ENCODE measurements around the gene MRPS5. TPM values are rescaled to one million over a fixed set of nuclear protein-coding genes. Genes with fewer than 3 reads are reported as not detected.

The MRPS5 gene
- total RNA-seq, 4 donors from 2014 or later, result 41.9 to 55.4 (median 46.4) TPM

DNA sequence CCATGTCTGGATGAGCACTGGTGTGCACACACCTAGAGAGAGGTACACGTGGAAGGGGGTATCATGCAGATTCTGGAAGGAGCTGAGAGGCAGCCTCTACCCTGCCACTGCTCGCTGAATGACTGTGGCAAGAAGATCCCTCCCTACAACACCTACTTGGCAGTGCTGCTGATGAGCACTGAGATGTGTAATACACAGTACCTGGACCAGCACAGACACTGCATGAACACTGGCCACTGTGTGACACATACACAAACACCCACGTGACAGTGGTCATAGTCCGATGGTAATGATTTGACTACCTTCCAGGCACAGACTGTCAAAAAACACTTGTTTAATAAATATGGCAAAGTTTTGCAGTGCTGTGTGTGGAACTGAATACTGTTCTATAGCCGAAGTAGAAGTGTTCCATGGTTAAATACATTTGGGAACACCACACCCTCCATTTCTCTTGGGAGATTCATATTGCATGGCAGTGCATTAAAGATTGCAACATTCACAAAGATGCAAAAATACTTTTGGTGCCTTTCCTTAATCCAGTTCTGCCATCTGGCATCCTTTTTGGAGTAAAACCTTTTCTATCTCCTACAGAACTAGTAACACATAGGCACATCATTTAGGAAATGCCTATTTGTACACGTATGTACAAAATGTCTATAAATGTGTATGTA lies 29.6 kb downstream of the MRPS5 start:
- Histone ChIP-seq H3K4me1 (no peaks in the 10 kb centered on the region), H3K4me3 (no peak overlapping the region), H3K36me3 (peaks cover 12 to 92% (median 25%) of the 10 kb centered on the region in 3 donors), H3K27ac (no peak overlapping the region), H3K9me3 (no peaks in the 10 kb centered on the region), H3K27me3 (no peaks in the 10 kb centered on the region)
- TF ChIP-seq, protein P1, sequence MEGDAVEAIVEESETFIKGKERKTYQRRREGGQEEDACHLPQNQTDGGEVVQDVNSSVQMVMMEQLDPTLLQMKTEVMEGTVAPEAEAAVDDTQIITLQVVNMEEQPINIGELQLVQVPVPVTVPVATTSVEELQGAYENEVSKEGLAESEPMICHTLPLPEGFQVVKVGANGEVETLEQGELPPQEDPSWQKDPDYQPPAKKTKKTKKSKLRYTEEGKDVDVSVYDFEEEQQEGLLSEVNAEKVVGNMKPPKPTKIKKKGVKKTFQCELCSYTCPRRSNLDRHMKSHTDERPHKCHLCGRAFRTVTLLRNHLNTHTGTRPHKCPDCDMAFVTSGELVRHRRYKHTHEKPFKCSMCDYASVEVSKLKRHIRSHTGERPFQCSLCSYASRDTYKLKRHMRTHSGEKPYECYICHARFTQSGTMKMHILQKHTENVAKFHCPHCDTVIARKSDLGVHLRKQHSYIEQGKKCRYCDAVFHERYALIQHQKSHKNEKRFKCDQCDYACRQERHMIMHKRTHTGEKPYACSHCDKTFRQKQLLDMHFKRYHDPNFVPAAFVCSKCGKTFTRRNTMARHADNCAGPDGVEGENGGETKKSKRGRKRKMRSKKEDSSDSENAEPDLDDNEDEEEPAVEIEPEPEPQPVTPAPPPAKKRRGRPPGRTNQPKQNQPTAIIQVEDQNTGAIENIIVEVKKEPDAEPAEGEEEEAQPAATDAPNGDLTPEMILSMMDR (IDR thresholded peaks at IDR 0.05), result no peak
- no peak for TF ChIP-seq POLR2A (IDR thresholded peaks at IDR 0.05)
- intact Hi-C loops (cut with DNase I), result no loop called here
- 92 to 97% methylated on average over 6 of the region's 6 CpGs for WGBS, 2 donors
- no peak for DNase-seq

DNA sequence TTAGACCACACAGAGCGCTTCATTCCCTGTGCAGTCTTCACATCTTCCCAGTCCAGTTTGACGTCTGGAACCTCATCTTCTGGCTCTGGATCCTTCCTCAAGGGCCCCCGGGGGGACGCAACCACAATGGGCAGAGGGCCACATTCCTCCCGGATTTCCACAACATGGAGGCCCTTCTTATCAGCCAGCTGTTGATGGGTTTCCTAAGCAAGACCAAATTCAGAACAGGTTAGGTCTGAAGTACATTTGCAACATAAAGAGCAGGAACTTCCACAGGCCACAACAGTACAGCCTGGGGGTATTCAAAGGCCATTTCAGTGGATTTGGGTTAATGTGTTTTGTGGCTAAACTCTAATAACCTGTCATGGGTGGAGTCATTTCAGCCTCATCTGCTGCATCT lies 34.2 kb downstream of the MRPS5 start:
- peaks cover 12 to 81% (median 30%) of the 10 kb centered on the region in 3 donors for H3K36me3 ChIP-seq
- no peak for DNase-seq
- no peaks in the 10 kb centered on the region for H3K9me3 ChIP-seq
- intact Hi-C loops (cut with DNase I), result no loop called here
- TF ChIP-seq, protein P1 (IDR thresholded peaks at IDR 0.05), result no peak
- no peak for TF ChIP-seq POLR2A (IDR thresholded peaks at IDR 0.05)
- H3K27ac ChIP-seq, result no peak overlapping the region
- no peaks in the 10 kb centered on the region for H3K27me3 ChIP-seq
- H3K4me3 ChIP-seq, result no peak overlapping the region
- 90 to 93% methylated on average over 2 to 5 of the region's 5 CpGs for WGBS, 2 donors
- H3K4me1 ChIP-seq, result no peaks in the 10 kb centered on the region

DNA sequence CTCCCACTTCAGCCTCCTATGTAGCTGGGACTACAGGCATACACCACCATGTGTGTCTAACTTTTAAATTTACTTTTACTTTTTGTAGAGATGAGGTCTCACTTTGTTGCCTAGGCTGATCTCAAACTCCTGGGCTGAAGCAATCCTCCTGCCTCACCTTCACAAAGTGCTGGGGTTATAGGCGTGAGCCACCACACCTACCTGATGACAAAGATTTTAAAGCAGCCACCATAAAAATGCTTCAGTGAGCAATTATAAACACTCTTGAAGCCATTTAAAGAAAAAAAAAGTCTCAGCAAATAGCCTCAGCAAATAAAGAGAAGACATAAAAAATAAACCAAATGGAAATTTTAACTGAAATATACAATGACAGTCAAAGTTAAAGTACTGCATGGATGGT lies 35.6 kb downstream of the MRPS5 start:
- Histone ChIP-seq H3K27ac (no peak overlapping the region), H3K4me3 (no peak overlapping the region), H3K27me3 (no peaks in the 10 kb centered on the region), H3K9me3 (no peaks in the 10 kb centered on the region), H3K4me1 (no peaks in the 10 kb centered on the region), H3K36me3 (peaks cover 7 to 67% (median 25%) of the 10 kb centered on the region in 3 donors)
- WGBS, 2 donors, result 88 to 91% methylated on average over 1 of the region's 1 CpG
- TF ChIP-seq POLR2A (IDR thresholded peaks at IDR 0.05), result no peak
- TF ChIP-seq, protein P1 (IDR thresholded peaks at IDR 0.05), result no peak
- intact Hi-C loops (cut with DNase I), result no loop called here
- no peak for DNase-seq

DNA sequence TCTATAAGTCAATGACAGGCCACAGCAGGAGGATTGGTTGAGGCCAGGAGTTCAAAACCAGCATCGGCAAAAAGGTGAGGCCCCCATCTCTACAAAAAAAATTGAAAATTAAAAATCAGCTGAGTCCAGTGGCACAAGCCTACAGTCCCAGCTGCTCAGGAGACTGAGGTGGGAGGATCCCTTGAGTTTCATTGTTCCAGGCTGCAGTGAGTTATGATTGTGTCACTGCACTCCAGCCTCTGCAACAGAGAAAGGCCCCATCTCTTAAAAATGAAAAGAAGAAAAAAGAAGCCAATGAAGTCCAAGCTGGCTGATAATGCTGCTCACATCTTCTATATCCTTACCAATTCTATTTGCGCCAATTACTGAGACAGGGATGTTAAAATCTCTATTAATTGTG lies 39.1 kb downstream of the MRPS5 start:
- peaks cover 0 to 3% (median 0%) of the 10 kb centered on the region in 4 donors for H3K27me3 ChIP-seq
- no peak overlapping the region for H3K4me3 ChIP-seq
- H3K9me3 ChIP-seq, result no peaks in the 10 kb centered on the region
- intact Hi-C loops (cut with DNase I), result no loop called here
- DNase-seq, result no peak
- 79 to 94% methylated on average over 2 of the region's 2 CpGs for WGBS, 2 donors
- TF ChIP-seq, protein P1 (IDR thresholded peaks at IDR 0.05), result no peak
- no peak for TF ChIP-seq POLR2A (IDR thresholded peaks at IDR 0.05)
- H3K27ac ChIP-seq, result no peak overlapping the region
- H3K36me3 ChIP-seq, result peaks cover 3 to 32% (median 20%) of the 10 kb centered on the region in 3 donors
- H3K4me1 ChIP-seq, result peaks cover 0 to 13% (median 0%) of the 10 kb centered on the region in 3 donors

DNA sequence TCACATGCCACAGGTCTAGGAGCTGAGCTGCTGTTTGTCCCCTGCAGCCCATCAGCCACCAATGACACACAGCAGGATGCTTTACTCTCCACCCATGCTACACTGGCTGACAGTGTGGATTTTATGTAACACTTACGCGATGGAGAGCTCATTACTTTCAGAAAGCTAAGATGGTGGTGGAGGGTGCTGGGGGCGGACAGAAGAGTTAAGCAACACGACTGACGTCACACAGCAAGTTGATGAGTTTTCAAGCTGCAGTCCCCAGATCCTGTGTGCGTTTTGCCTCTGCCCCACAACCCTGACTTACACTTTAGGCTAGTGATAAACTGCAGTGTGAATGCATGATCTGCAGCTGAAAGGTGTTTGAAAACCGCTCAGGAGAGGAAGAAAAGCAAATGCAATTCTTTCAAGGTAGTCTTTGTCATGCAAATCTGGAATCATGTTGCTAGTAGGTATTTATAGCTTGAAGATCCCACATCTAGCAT lies 42.4 kb downstream of the MRPS5 start:
- intact Hi-C loops (cut with DNase I), result loop anchor here (5.0 kb wide), 1 partner anchor 57 kb away; no protein-coding TSS in a partner anchor
- 50 to 71% methylated on average over 7 of the region's 7 CpGs for WGBS, 2 donors

More for the DNA sequence above, 42.4 kb downstream of the MRPS5 start:
- Histone ChIP-seq H3K36me3 (no peaks in the 10 kb centered on the region), H3K27me3 (peaks cover 0 to 35% (median 0%) of the 10 kb centered on the region in 4 donors), H3K27ac (no peak overlapping the region), H3K4me1 (peaks cover 5 to 36% (median 12%) of the 10 kb centered on the region in 3 donors), H3K9me3 (no peaks in the 10 kb centered on the region), H3K4me3 (no peak overlapping the region)
- no peak for TF ChIP-seq POLR2A (IDR thresholded peaks at IDR 0.05)
- TF ChIP-seq, protein P1 (IDR thresholded peaks at IDR 0.05), result no peak
- no peak for DNase-seq
